Nephron progenitor cell (in vitro differentiated cells): ENCODE data around the gene ACHE.

ENCODE experiments used
- DNase-seq: peaks from one replicate; pipeline ENCODE4 v3.0.0; 2021
- H3K27ac Mint-ChIP-seq: 2 replicates; pipeline ENCODE4 v1.8.0; 2021; ENCODE audit warnings: mild to moderate bottlenecking, moderate library complexity, mixed read lengths
- H3K27me3 Mint-ChIP-seq: 2 replicates; pipeline ENCODE4 v1.8.0; 2021; ENCODE audit warnings: mild to moderate bottlenecking, low read depth, mixed read lengths; ENCODE audit not compliant: poor library complexity
- H3K36me3 Mint-ChIP-seq: 2 replicates; pipeline ENCODE4 v1.8.0; 2021; ENCODE audit warnings: low read depth, mixed read lengths
- H3K4me1 Mint-ChIP-seq: 2 replicates; pipeline ENCODE4 v1.8.0; 2021; ENCODE audit warnings: mixed read lengths
- H3K4me3 Mint-ChIP-seq: 2 replicates; pipeline ENCODE4 v1.8.0; 2021; ENCODE audit warnings: mild to moderate bottlenecking, moderate library complexity, mixed read lengths
- H3K9me3 Mint-ChIP-seq: 2 replicates; pipeline ENCODE4 v1.8.0; 2021; ENCODE audit warnings: mild to moderate bottlenecking, moderate library complexity, mixed read lengths
- CTCF ChIP-seq: fragments of 200-600 bp; sonication (generic); IDR thresholded peaks from 2 replicates; pipeline ENCODE4 v1.5.0; 2021; ENCODE audit warnings: antibody characterized with exemption

ACHE gene

GRCh38 chr7:100885440-100886141 lies 10.1 kb downstream of the ACHE start:
- Mint-ChIP-seq H3K27ac (peak overlapping the region; percentile 98), H3K4me3 (peak overlapping the region; percentile 13), H3K36me3 (peaks cover 78% of the 10 kb centered on the region), H3K4me1 (peaks cover 80% of the 10 kb centered on the region), H3K27me3 (peaks cover 3% of the 10 kb centered on the region), H3K9me3 (no peaks in the 10 kb centered on the region)
- DNase-seq, result no peak
- no peak for TF ChIP-seq CTCF

- Mint-ChIP-seq H3K4me1 (peaks cover 80% of the 10 kb centered on the region), H3K36me3 (peaks cover 85% of the 10 kb centered on the region), H3K4me3 (no peak overlapping the region), H3K9me3 (no peaks in the 10 kb centered on the region), H3K27ac (peak overlapping the region; percentile 98), H3K27me3 (peaks cover 2% of the 10 kb centered on the region)
- DNase-seq, result no peak
- no peak for TF ChIP-seq CTCF
These were observed 10.8 kb downstream of the ACHE start for GRCh38 chr7:100884736-100885439.

DNA sequence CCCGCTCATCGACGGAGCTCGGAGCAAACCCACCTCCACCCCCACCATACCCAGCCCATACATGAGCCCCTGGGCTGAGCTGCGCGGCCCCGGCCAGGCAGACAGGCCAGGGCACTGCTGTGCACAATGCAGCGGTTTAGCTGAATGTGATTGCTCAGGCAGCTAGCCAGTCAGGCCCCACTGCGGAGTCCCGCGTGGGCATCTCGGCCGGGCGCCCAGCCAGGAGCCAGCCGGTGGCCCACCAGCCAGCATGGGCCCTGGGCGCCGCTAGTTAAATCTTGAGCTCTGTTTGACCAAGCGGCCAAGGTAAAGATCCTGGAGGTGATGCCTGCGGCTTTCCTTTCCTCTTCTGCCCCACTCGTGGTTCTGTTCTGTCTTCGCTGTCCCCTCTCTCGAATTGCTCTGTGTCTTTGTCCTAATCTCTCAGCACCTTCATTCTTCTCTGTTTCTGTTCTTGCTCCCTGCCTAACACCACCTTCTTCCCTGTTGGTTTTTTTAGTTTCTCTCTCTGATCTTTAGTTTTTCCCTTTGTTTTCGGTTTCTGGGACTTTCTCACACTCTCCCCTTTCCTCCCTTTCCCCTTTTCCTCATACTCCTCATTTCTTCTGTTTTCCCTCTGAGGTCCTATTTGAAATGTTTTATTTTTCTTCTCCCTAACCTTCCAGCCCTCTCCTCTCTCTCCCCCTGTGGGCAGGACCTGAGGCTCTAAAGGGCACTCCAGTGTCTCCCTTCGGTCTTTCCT lies 12.7 kb downstream of the ACHE start:
- peaks cover 91% of the 10 kb centered on the region for H3K4me1 Mint-ChIP-seq
- no peaks in the 10 kb centered on the region for H3K9me3 Mint-ChIP-seq
- H3K27ac Mint-ChIP-seq, result peak overlapping the region; percentile 98
- peaks cover 2% of the 10 kb centered on the region for H3K27me3 Mint-ChIP-seq
- peaks cover 98% of the 10 kb centered on the region for H3K36me3 Mint-ChIP-seq
- H3K4me3 Mint-ChIP-seq, result peak overlapping the region; percentile 5
- no peak for TF ChIP-seq CTCF
- no peak for DNase-seq

GRCh38 chr7:100882201-100882600 lies 13.5 kb downstream of the ACHE start:
- H3K36me3 Mint-ChIP-seq, result peaks cover 95% of the 10 kb centered on the region
- H3K4me1 Mint-ChIP-seq, result peaks cover 89% of the 10 kb centered on the region
- no peak overlapping the region for H3K4me3 Mint-ChIP-seq
- peak overlapping the region; percentile 85 for H3K27ac Mint-ChIP-seq
- TF ChIP-seq CTCF, result no peak
- no peaks in the 10 kb centered on the region for H3K9me3 Mint-ChIP-seq
- peaks cover 2% of the 10 kb centered on the region for H3K27me3 Mint-ChIP-seq
- no peak for DNase-seq

GRCh38 chr7:100881136-100881535 lies 14.6 kb downstream of the ACHE start:
- no peaks in the 10 kb centered on the region for H3K9me3 Mint-ChIP-seq
- H3K36me3 Mint-ChIP-seq, result peaks cover 92% of the 10 kb centered on the region
- peaks cover 87% of the 10 kb centered on the region for H3K4me1 Mint-ChIP-seq
- no peak overlapping the region for H3K4me3 Mint-ChIP-seq
- H3K27me3 Mint-ChIP-seq, result peaks cover 2% of the 10 kb centered on the region
- no peak for TF ChIP-seq CTCF
- DNase-seq, result no peak
- H3K27ac Mint-ChIP-seq, result peak overlapping the region; percentile 93
